ENCODE data around the gene FGF22.

DNA sequence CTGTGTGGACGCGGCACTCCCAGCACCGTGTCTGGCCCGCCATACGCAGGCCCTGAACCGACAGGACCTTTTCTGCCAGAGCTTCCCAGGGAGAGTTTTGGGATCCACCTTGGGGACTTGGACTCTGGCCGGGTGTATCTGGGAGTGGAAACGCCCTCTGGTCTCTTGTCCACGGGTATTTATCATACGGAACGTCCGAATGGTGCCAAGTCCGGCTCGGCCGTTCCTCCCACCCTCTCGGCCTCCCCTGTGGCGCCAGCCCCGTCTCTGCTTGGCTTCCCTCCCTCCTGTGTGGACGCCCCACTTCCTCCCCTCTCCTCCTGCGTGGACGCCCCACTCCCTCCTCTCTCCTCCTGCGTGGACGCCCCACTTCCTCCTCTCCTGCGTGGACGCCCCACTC is 37.9 kb upstream of the FGF22 start:
- TF ChIP-seq POLR2AphosphoS5 (IDR thresholded peaks at IDR 0.05) (no peak), POLR2A (IDR thresholded peaks at IDR 0.05) (no peak)
- TF ChIP-seq, protein P1, sequence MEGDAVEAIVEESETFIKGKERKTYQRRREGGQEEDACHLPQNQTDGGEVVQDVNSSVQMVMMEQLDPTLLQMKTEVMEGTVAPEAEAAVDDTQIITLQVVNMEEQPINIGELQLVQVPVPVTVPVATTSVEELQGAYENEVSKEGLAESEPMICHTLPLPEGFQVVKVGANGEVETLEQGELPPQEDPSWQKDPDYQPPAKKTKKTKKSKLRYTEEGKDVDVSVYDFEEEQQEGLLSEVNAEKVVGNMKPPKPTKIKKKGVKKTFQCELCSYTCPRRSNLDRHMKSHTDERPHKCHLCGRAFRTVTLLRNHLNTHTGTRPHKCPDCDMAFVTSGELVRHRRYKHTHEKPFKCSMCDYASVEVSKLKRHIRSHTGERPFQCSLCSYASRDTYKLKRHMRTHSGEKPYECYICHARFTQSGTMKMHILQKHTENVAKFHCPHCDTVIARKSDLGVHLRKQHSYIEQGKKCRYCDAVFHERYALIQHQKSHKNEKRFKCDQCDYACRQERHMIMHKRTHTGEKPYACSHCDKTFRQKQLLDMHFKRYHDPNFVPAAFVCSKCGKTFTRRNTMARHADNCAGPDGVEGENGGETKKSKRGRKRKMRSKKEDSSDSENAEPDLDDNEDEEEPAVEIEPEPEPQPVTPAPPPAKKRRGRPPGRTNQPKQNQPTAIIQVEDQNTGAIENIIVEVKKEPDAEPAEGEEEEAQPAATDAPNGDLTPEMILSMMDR (IDR thresholded peaks at IDR 0.05): no peak
